Activated CD4-positive, alpha-beta T cell treated with anti-CD3 and anti-CD28 coated beads, Interleukin-2, amount 10 ng/mL, durations not matched to agents 7 days and 5 days (primary cell): Measurements from ENCODE around the gene SOX21. TPM values are rescaled to one million over a fixed set of nuclear protein-coding genes. Genes with fewer than 3 reads are reported as not detected.
"Not testable (repeated sequence)": the region's sequence is repeated elsewhere in the genome, so short reads cannot be mapped to it uniquely, and the experiment has no call there.

Experiments used
- CTCF ChIA-PET: fragments of 350-600 bp; sonication (Branson Sonifier 250); formaldehyde crosslinking; loops from one replicate; lab custom pipeline; 2021; ENCODE audit warnings: antibody characterized with exemption; lab: Charles Lee
- POLR2A ChIA-PET: fragments of 350-600 bp; sonication (Branson Sonifier 250); formaldehyde crosslinking; loops from one replicate; lab custom pipeline; 2021; ENCODE audit warnings: antibody characterized with exemption; lab: Charles Lee
- DNase-seq: peaks from one replicate; pipeline ENCODE4 v3.0.0-alpha.2; 2020
- H3K27ac Mint-ChIP-seq: one replicate; pipeline ENCODE4 v1.8.0; 2021; ENCODE audit warnings: mild to moderate bottlenecking, moderate library complexity, mixed read lengths
- H3K27me3 Mint-ChIP-seq: one replicate; pipeline ENCODE4 v1.8.0; 2021; ENCODE audit warnings: mixed read lengths
- H3K36me3 Mint-ChIP-seq: one replicate; pipeline ENCODE4 v1.8.0; 2021; ENCODE audit warnings: low read depth, mixed read lengths
- H3K4me1 Mint-ChIP-seq: one replicate; pipeline ENCODE4 v1.8.0; 2021; ENCODE audit warnings: mixed read lengths
- H3K4me3 Mint-ChIP-seq: one replicate; pipeline ENCODE4 v1.8.0; 2021; ENCODE audit warnings: mild to moderate bottlenecking, moderate library complexity, mixed read lengths
- H3K9me3 Mint-ChIP-seq: one replicate; pipeline ENCODE4 v1.8.0; 2021; ENCODE audit warnings: mixed read lengths
- total RNA-seq, 2 experiments: library from RNA; stranded (reverse); gene quantifications; one replicate each; pipeline ENCODE4 v1.2.3, GENCODE V29; 2021

Gene SOX21
- not detected for total RNA-seq

GRCh38 chr13:94712287-94712811 lies at the start of gene SOX21:
SOX21 (minus strand) TSS chr13:94712545; CDS start chr13:94712049, 496 bp downstream.
- Mint-ChIP-seq H3K36me3 (peaks cover 2% of the 10 kb centered on the region), H3K27ac (peak within 1 kb of the TSS; percentile 81), H3K4me3 (peak within 1 kb of the TSS; percentile 54), H3K27me3 (peaks cover 77% of the 10 kb centered on the region), H3K9me3 (no peaks in the 10 kb centered on the region), H3K4me1 (peaks cover 20% of the 10 kb centered on the region)
- CTCF ChIA-PET, result no interaction called here
- POLR2A ChIA-PET, result no interaction called here
- no peak for DNase-seq

GRCh38 chr13:94761407-94761806 lies 49.1 kb upstream of the SOX21 start:
- ChIA-PET CTCF (no interaction called here), POLR2A (no interaction called here)
- no peak for DNase-seq
- no peak overlapping the region for H3K27ac Mint-ChIP-seq
- H3K27me3 Mint-ChIP-seq, result peaks cover 30% of the 10 kb centered on the region
- no peaks in the 10 kb centered on the region for H3K36me3 Mint-ChIP-seq
- H3K4me3 Mint-ChIP-seq, result no peak overlapping the region
- H3K9me3 Mint-ChIP-seq, result no peaks in the 10 kb centered on the region
- no peaks in the 10 kb centered on the region for H3K4me1 Mint-ChIP-seq

- DNase-seq, result no peak
- no peaks in the 10 kb centered on the region for H3K9me3 Mint-ChIP-seq
- H3K36me3 Mint-ChIP-seq, result no peaks in the 10 kb centered on the region
- ChIA-PET POLR2A (no interaction called here), CTCF (no interaction called here)
- H3K27me3 Mint-ChIP-seq, result peaks cover 31% of the 10 kb centered on the region
- no peak overlapping the region for H3K4me3 Mint-ChIP-seq
- no peaks in the 10 kb centered on the region for H3K4me1 Mint-ChIP-seq
- H3K27ac Mint-ChIP-seq, result no peak overlapping the region
These were observed 46.9 kb upstream of the SOX21 start for GRCh38 chr13:94759120-94759728.

- H3K27me3 Mint-ChIP-seq, result peaks cover 31% of the 10 kb centered on the region
- POLR2A ChIA-PET, result interaction anchor here (0.6 kb wide), 1 partner anchor 365 kb away, joined by 6 read pairs; no protein-coding TSS in a partner anchor
- CTCF ChIA-PET, result no interaction called here
- no peaks in the 10 kb centered on the region for H3K36me3 Mint-ChIP-seq
- DNase-seq, result no peak
- no peak overlapping the region for H3K27ac Mint-ChIP-seq
- no peak overlapping the region for H3K4me3 Mint-ChIP-seq
- H3K4me1 Mint-ChIP-seq, result no peaks in the 10 kb centered on the region
- no peaks in the 10 kb centered on the region for H3K9me3 Mint-ChIP-seq
These were observed 46.2 kb upstream of the SOX21 start for GRCh38 chr13:94758436-94758960.

- ChIA-PET POLR2A (no interaction called here), CTCF (no interaction called here)
- Mint-ChIP-seq H3K27ac (no peak overlapping the region), H3K36me3 (no peaks in the 10 kb centered on the region), H3K4me3 (no peak overlapping the region), H3K9me3 (no peaks in the 10 kb centered on the region), H3K4me1 (no peaks in the 10 kb centered on the region), H3K27me3 (peaks cover 15% of the 10 kb centered on the region)
- DNase-seq, result no peak
These were observed 41.0 kb upstream of the SOX21 start for GRCh38 chr13:94753327-94753726.

- Mint-ChIP-seq H3K27ac (no peak overlapping the region), H3K4me1 (no peaks in the 10 kb centered on the region), H3K4me3 (no peak overlapping the region), H3K9me3 (no peaks in the 10 kb centered on the region), H3K27me3 (peaks cover 12% of the 10 kb centered on the region), H3K36me3 (no peaks in the 10 kb centered on the region)
- DNase-seq, result no peak
- ChIA-PET POLR2A (no interaction called here), CTCF (no interaction called here)
These were observed 36.8 kb upstream of the SOX21 start for GRCh38 chr13:94749162-94749561.

GRCh38 chr13:94739235-94739634 lies 26.9 kb upstream of the SOX21 start:
- no peak overlapping the region for H3K27ac Mint-ChIP-seq
- ChIA-PET POLR2A (no interaction called here), CTCF (no interaction called here)
- DNase-seq, result no peak
- no peaks in the 10 kb centered on the region for H3K4me1 Mint-ChIP-seq
- peaks cover 3% of the 10 kb centered on the region for H3K27me3 Mint-ChIP-seq
- no peaks in the 10 kb centered on the region for H3K36me3 Mint-ChIP-seq
- no peaks in the 10 kb centered on the region for H3K9me3 Mint-ChIP-seq
- no peak overlapping the region for H3K4me3 Mint-ChIP-seq

- Mint-ChIP-seq H3K27ac (no peak overlapping the region), H3K4me1 (no peaks in the 10 kb centered on the region), H3K4me3 (no peak overlapping the region), H3K36me3 (no peaks in the 10 kb centered on the region), H3K9me3 (no peaks in the 10 kb centered on the region), H3K27me3 (peaks cover 1% of the 10 kb centered on the region)
- CTCF ChIA-PET, result no interaction called here
- no peak for DNase-seq
- POLR2A ChIA-PET, result interaction anchor here (0.5 kb wide), 1 partner anchor 26 kb away, joined by 3 read pairs; no protein-coding TSS in a partner anchor
These were observed 18.7 kb upstream of the SOX21 start for GRCh38 chr13:94731028-94731427.

GRCh38 chr13:94729941-94730340 lies 17.6 kb upstream of the SOX21 start:
- H3K4me3 Mint-ChIP-seq, H3K36me3 Mint-ChIP-seq, H3K27me3 Mint-ChIP-seq, DNase-seq, H3K9me3 Mint-ChIP-seq, H3K27ac Mint-ChIP-seq, H3K4me1 Mint-ChIP-seq, CTCF ChIA-PET, POLR2A ChIA-PET: not testable (repeated sequence)

- ChIA-PET POLR2A (no interaction called here), CTCF (interaction anchor here (1.3 kb wide), 1 partner anchor 9 kb away, joined by 3 read pairs; no protein-coding TSS in a partner anchor)
- Mint-ChIP-seq H3K4me3 (no peak overlapping the region), H3K27me3 (peaks cover 1% of the 10 kb centered on the region), H3K4me1 (no peaks in the 10 kb centered on the region), H3K27ac (no peak overlapping the region), H3K36me3 (no peaks in the 10 kb centered on the region), H3K9me3 (no peaks in the 10 kb centered on the region)
- no peak for DNase-seq
These were observed 14.1 kb upstream of the SOX21 start for GRCh38 chr13:94726425-94726824.

GRCh38 chr13:94722609-94723345 lies 10.4 kb upstream of the SOX21 start:
- Mint-ChIP-seq H3K4me3 (no peak overlapping the region), H3K36me3 (no peaks in the 10 kb centered on the region), H3K27me3 (peaks cover 6% of the 10 kb centered on the region), H3K27ac (no peak overlapping the region), H3K9me3 (no peaks in the 10 kb centered on the region), H3K4me1 (no peaks in the 10 kb centered on the region)
- no peak for DNase-seq
- ChIA-PET POLR2A (no interaction called here), CTCF (no interaction called here)

GRCh38 chr13:94718697-94719096 lies 6.4 kb upstream of the SOX21 start:
- H3K9me3 Mint-ChIP-seq, DNase-seq, POLR2A ChIA-PET, H3K27ac Mint-ChIP-seq, H3K36me3 Mint-ChIP-seq, H3K4me3 Mint-ChIP-seq, H3K4me1 Mint-ChIP-seq, CTCF ChIA-PET: not testable (repeated sequence)
- H3K27me3 Mint-ChIP-seq, result peaks cover 45% of the 10 kb centered on the region

GRCh38 chr13:94717916-94718315 lies 5.6 kb upstream of the SOX21 start:
- H3K27ac Mint-ChIP-seq, result no peak overlapping the region
- no peaks in the 10 kb centered on the region for H3K9me3 Mint-ChIP-seq
- DNase-seq, result no peak
- H3K4me1 Mint-ChIP-seq, result peaks cover 1% of the 10 kb centered on the region
- H3K36me3 Mint-ChIP-seq, result no peaks in the 10 kb centered on the region
- peaks cover 47% of the 10 kb centered on the region for H3K27me3 Mint-ChIP-seq
- POLR2A ChIA-PET, result no interaction called here
- no peak overlapping the region for H3K4me3 Mint-ChIP-seq
- CTCF ChIA-PET, result interaction anchor here (1.0 kb wide), 1 partner anchor 12 kb away, joined by 4 read pairs; no protein-coding TSS in a partner anchor
